Psoas muscle (tissue), 8 donors: ENCODE results near the gene SIRPB1. TPM values are rescaled to one million over a fixed set of nuclear protein-coding genes. Genes with fewer than 3 reads are reported as not detected.

ENCODE experiments used
- ATAC-seq, 4 donors: fragments of 200-7000 bp; cut with Tn5 transposase; one replicate each; pipeline ENCODE4 v1.9.1; 2020; ENCODE audit warnings: moderate library complexity in 3 of 4, mild to moderate bottlenecking in 2 of 4
- DNase-seq, 2 donors: peaks; one replicate each; pipeline ENCODE4 v3.0.0-alpha.2; 2020
- H3K27ac ChIP-seq: fragments of 200-600 bp; one replicate; pipeline ENCODE4 v1.8.0; 2022
- H3K27me3 ChIP-seq, 3 donors: fragments of 200-600 bp in 1 of 3; one replicate each; pipeline versions ENCODE4 v1.6.1 to v1.8.0; 2013 to 2022; ENCODE audit warnings: low read length in 2 of 3, mild to moderate bottlenecking in 2 of 3, moderate library complexity in 1 of 3; ENCODE audit not compliant: insufficient read depth in 3 of 3
- H3K36me3 ChIP-seq, 2 donors: fragments of 200-600 bp in 1 of 2; one replicate each; pipeline versions ENCODE4 v1.6.1 to v1.8.0; 2013 to 2022; ENCODE audit warnings: low read depth in 1 of 2, mild to moderate bottlenecking in 1 of 2, moderate library complexity in 1 of 2; ENCODE audit not compliant: insufficient read depth in 1 of 2
- H3K4me1 ChIP-seq: fragments of 200-600 bp; one replicate; pipeline ENCODE4 v1.8.0; 2022
- H3K4me3 ChIP-seq: fragments of 200-600 bp; one replicate; pipeline ENCODE4 v1.8.0; 2022; ENCODE audit warnings: mild to moderate bottlenecking
- H3K9me3 ChIP-seq: fragments of 200-600 bp; one replicate; pipeline ENCODE4 v1.8.0; 2022
- WGBS, 3 donors: extraction: QIAGEN DNeasy Blood & Tissue Kit; methylation state at CpG; one replicate each; pipeline versions ENCODE4 v1.1.6 to v1.1.7; 2013; 5-methylcytosine and 5-hydroxymethylcytosine counted together
- intact Hi-C, 2 donors: fragments of 100-400 bp; cut with DNase I; formaldehyde crosslinking; loops; one replicate each; pipeline versions ENCODE4 v1.11.0 to v1.14.2; 2022
- polyA plus RNA-seq, 3 donors: library from polyadenylated mRNA; stranded (reverse); fragments of 200-250 nt; gene quantifications; one replicate each; pipeline ENCODE4 v1.2.3, GENCODE V29; 2013
- total RNA-seq, 4 donors: library from RNA; stranded (reverse); fragmentation: NEBNext Ultra II Directional in 2 of 4; extraction: Animal tissue kit (Norgen Biotek cat#: 25700) in 2 of 4; gene quantifications; one replicate each; pipeline versions ENCODE4 v1.2.1 to v1.2.4, GENCODE V29; 2021 to 2023
- TF ChIP-seq, protein P1 (sequence below): fragments of 200-600 bp; IDR thresholded peaks from one replicate; pipeline ENCODE4 v1.8.0; 2022; ENCODE audit warnings: antibody characterized with exemption
- donor health status: healthy with polysubstance abuse.
- donor health status: DM: no; HTN: no; CAD: no; lungs with moderate emphysema.
- donor health status: Bipolar disorder and iron deficiency.
- donor health status: healthy.
- donor health status: DM: yes; HTN: yes; CAD: no.
- donor health status: DM: no; HTN: no; CAD: no.
- donor health status: DM: no; HTN: no; CAD: no.
- donor health status: DM: yes; HTN: yes; CAD: no.

Gene SIRPB1
- total and polyA plus RNA-seq, 7 donors = 0.03 to 3.6 (median 0.74) TPM

GRCh38 chr20:1665345-1665744, 45.5 kb upstream of the SIRPB1 start:
- TF ChIP-seq, protein P1, sequence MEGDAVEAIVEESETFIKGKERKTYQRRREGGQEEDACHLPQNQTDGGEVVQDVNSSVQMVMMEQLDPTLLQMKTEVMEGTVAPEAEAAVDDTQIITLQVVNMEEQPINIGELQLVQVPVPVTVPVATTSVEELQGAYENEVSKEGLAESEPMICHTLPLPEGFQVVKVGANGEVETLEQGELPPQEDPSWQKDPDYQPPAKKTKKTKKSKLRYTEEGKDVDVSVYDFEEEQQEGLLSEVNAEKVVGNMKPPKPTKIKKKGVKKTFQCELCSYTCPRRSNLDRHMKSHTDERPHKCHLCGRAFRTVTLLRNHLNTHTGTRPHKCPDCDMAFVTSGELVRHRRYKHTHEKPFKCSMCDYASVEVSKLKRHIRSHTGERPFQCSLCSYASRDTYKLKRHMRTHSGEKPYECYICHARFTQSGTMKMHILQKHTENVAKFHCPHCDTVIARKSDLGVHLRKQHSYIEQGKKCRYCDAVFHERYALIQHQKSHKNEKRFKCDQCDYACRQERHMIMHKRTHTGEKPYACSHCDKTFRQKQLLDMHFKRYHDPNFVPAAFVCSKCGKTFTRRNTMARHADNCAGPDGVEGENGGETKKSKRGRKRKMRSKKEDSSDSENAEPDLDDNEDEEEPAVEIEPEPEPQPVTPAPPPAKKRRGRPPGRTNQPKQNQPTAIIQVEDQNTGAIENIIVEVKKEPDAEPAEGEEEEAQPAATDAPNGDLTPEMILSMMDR = no peak
- DNase-seq (no peak), ATAC-seq (no peak)
- no peaks in the 10 kb centered on the region for H3K4me1 ChIP-seq
- H3K4me3 ChIP-seq = no peak overlapping the region
- H3K27ac ChIP-seq = no peak overlapping the region
- intact Hi-C loops = loop anchor here in 1 of 2 donors (10.0 kb wide), 1 partner anchor 59 kb away; no protein-coding TSS in a partner anchor
- no peaks in the 10 kb centered on the region for H3K27me3 ChIP-seq
- WGBS, 3 donors = 85 to 92% (median 92%) methylated on average over 3 of the region's 3 CpGs
- H3K36me3 ChIP-seq = no peaks in the 10 kb centered on the region
- H3K9me3 ChIP-seq = no peaks in the 10 kb centered on the region

DNA sequence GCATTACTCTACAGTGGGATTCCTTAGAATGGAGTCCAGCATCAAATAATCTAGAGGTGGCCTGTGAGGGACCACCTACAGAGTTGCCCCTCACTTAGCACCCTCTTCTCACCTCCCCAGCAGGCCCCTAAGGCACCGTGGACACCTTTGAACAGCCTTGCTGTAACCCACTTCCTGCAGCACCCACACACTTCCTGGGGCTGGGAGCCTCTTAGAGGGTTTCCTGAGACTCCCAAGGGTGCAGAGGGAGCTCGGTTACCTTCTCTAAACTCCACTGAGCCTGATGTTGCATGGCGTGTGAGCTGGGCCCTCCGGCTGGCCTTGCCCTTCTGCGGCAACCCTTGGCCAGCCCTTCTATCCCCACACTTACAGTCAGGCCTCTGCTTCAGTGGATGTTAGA, 45.1 kb upstream of the SIRPB1 start:
- H3K36me3 ChIP-seq = no peaks in the 10 kb centered on the region
- WGBS, 3 donors = 74 to 83% (median 77%) methylated on average over 5 of the region's 5 CpGs
- no peaks in the 10 kb centered on the region for H3K4me1 ChIP-seq
- DNase-seq (no peak), ATAC-seq (no peak)
- TF ChIP-seq, protein P1 = no peak
- H3K27ac ChIP-seq = no peak overlapping the region
- intact Hi-C loops = loop anchor here in 1 of 2 donors (10.0 kb wide), 1 partner anchor 60 kb away; no protein-coding TSS in a partner anchor
- no peak overlapping the region for H3K4me3 ChIP-seq
- H3K27me3 ChIP-seq = no peaks in the 10 kb centered on the region
- no peaks in the 10 kb centered on the region for H3K9me3 ChIP-seq

DNA sequence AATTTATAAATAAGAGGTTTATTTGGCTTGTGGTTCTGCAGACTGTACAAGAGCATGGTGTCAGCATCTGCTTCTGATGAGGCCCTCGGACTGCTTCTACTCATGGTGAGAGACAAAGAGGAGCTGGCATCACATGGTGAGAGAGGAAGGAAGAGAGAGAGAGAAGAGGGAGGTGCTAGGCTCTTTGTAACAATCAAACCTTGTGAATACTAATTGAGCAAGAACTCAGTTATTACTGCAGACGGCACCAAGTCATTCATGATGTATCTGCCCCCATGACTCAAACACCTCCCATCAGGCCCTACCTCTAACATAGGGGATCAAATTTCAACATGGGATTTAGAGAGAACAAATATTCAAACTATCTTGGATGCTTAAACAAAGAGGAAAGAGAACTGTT, 44.1 kb upstream of the SIRPB1 start:
- H3K27ac ChIP-seq = no peak overlapping the region
- H3K4me1 ChIP-seq = no peaks in the 10 kb centered on the region
- intact Hi-C loops = loop anchor here in 1 of 2 donors (10.0 kb wide), 1 partner anchor 61 kb away; no protein-coding TSS in a partner anchor
- no peak overlapping the region for H3K4me3 ChIP-seq
- no peaks in the 10 kb centered on the region for H3K36me3 ChIP-seq
- no peaks in the 10 kb centered on the region for H3K9me3 ChIP-seq
- WGBS, 3 donors = 38 to 64% (median 45%) methylated on average over 2 of the region's 2 CpGs
- TF ChIP-seq, protein P1 = no peak
- H3K27me3 ChIP-seq = no peaks in the 10 kb centered on the region
- ATAC-seq (no peak), DNase-seq (no peak)

DNA sequence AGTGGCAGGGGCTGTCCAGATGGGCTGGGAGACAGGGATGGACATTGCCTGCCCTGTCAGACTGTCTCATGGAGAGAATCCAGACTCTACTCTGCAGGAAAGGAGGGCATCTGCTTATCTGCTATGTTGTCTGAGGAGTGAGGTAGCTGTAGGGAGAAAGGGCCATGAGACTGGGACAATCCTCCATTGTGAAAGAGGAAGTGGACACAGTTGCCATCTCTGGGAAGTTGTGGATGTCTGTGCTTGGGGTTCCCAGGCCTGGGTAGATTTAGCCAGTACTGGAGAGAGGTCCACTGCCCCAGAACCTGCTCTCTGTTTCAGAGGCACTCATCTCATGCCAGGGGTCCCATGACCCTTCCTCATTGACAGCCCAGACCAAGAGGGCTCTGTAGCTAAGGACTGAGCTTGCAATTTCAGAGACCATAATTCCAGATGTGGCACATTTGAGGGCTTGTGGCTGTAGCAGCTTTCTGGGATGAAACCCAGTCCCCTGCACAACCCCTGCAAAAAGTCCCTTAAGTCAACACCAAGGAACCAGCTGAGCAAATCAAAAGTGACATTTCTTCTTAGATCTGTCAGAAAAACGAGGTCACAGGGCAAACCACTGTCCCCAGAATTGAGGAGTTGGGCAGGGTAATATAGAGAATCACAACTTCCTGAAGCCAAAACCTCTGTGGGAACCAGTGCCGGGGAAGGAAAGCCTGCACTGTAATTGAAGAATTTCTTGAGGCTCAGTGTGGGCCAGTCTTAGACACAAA, 41.9 kb upstream of the SIRPB1 start:
- Histone ChIP-seq H3K4me3 (no peak overlapping the region), H3K36me3 (no peaks in the 10 kb centered on the region), H3K27ac (no peak overlapping the region), H3K27me3 (no peaks in the 10 kb centered on the region), H3K9me3 (no peaks in the 10 kb centered on the region), H3K4me1 (no peaks in the 10 kb centered on the region)
- WGBS, 3 donors = 31 to 46% (median 34%) methylated on average over 2 of the region's 2 CpGs
- TF ChIP-seq, protein P1 = no peak
- DNase-seq (no peak), ATAC-seq (no peak)
- intact Hi-C loops = loop anchor here in 1 of 2 donors (10.0 kb wide), 1 partner anchor 63 kb away; no protein-coding TSS in a partner anchor
